GM23338 (cell line): Measurements from ENCODE around the gene H2BK1.

ENCODE experiments used
- CREB1 ChIP-seq: fragments of 250-450 bp; sonication (Bioruptor Pico); IDR thresholded peaks from 2 replicates; pipeline ENCODE4 v1.5.0; 2020; ENCODE audit warnings: low read depth, mild to moderate bottlenecking, moderate library complexity
- CTCF ChIP-seq, 2 experiments: fragments of 200-600 bp in 1 of 2; sonication (generic) in 1 of 2; conservative IDR thresholded peaks; 2 replicates each; pipeline versions ENCODE4 v1.5.1 to v1.6.1; 2016 to 2017; ENCODE audit warnings: antibody characterized with exemption in 2 of 2, low read depth in 2 of 2, mild to moderate bottlenecking in 2 of 2, moderate library complexity in 1 of 2
- ETS1 ChIP-seq: IDR thresholded peaks from 2 replicates; pipeline ENCODE4 v1.6.1; 2016; ENCODE audit warnings: antibody characterized with exemption
- EZH2 ChIP-seq: fragments of 200-600 bp; sonication (generic); IDR thresholded peaks from one replicate; pipeline ENCODE4 v1.8.0; 2017; ENCODE audit warnings: antibody characterized with exemption, mild to moderate bottlenecking, low read depth; ENCODE audit not compliant: unreplicated experiment
- EZH2phosphoT487 ChIP-seq: fragments of 200-600 bp; sonication (generic); IDR thresholded peaks from one replicate; pipeline ENCODE4 v1.8.1; 2018; ENCODE audit warnings: antibody characterized with exemption; ENCODE audit not compliant: unreplicated experiment
- JUNB ChIP-seq: IDR thresholded peaks from one replicate; pipeline ENCODE4 v1.6.1; 2016; ENCODE audit warnings: antibody characterized with exemption; ENCODE audit not compliant: unreplicated experiment
- POLR2AphosphoS5 ChIP-seq: IDR thresholded peaks from 2 replicates; pipeline ENCODE4 v1.6.1; 2016; ENCODE audit warnings: antibody characterized with exemption, low read depth
- REST ChIP-seq: IDR thresholded peaks from one replicate; pipeline ENCODE4 v1.6.1; 2018; ENCODE audit warnings: antibody characterized with exemption; ENCODE audit not compliant: unreplicated experiment
- ZNF114 ChIP-seq: fragments of 250-450 bp; sonication (Bioruptor Pico); IDR thresholded peaks from 2 replicates; pipeline ENCODE4 v1.5.0; 2020; ENCODE audit warnings: mild to moderate bottlenecking, moderate library complexity
- ZNF331 ChIP-seq: fragments of 250-450 bp; sonication (Bioruptor Pico); IDR thresholded peaks from 2 replicates; pipeline ENCODE4 v1.5.0; 2020; ENCODE audit warnings: low read depth, mild to moderate bottlenecking, moderate library complexity
- ZNF462 ChIP-seq: fragments of 250-450 bp; sonication (Bioruptor Pico); IDR thresholded peaks from 2 replicates; pipeline ENCODE4 v1.5.0; 2020; ENCODE audit warnings: mild to moderate bottlenecking, moderate library complexity

- TF ChIP-seq REST (no peak), CTCF (conservative IDR thresholded peaks at IDR 0.05; ENCODE audit: low read depth in 2 of 2) (no peak), POLR2AphosphoS5 (no peak), ETS1 (no peak), CREB1 (CRISPR knock-in tag) (no peak), ZNF114 (no peak), JUNB (no peak), EZH2 (no peak), EZH2phosphoT487 (no peak), ZNF462 (CRISPR knock-in tag) (no peak), ZNF331 (CRISPR knock-in tag) (no peak)
Observed at GRCh38 chr7:151218170-151218569, 7.9 kb upstream of the H2BK1 start.
